CD14-positive monocyte (primary cell): Measurements from ENCODE around the gene CYP39A1. TPM values are rescaled to one million over a fixed set of nuclear protein-coding genes. Genes with fewer than 3 reads are reported as not detected.

Source experiments
- DNase-seq, 3 donors: peaks; one replicate each; pipeline ENCODE4 v3.0.0-alpha.2; 2011 to 2022
- H2AFZ ChIP-seq: 2 replicates; pipeline ENCODE4 v1.6.0; 2012; ENCODE audit warnings: mild to moderate bottlenecking, low read depth, low read length, inconsistent platforms; ENCODE audit not compliant: insufficient read depth, poor library complexity, severe bottlenecking
- H3K27ac ChIP-seq, 2 donors: 1 replicate in 1 of 2; 2 replicates in 1 of 2; pipeline ENCODE4 v1.5.1; 2012 to 2013; ENCODE audit warnings: low read length in 2 of 2, control low read depth in 1 of 2, inconsistent platforms in 1 of 2, low read depth in 1 of 2, mild to moderate bottlenecking in 1 of 2
- H3K27me3 ChIP-seq, 2 donors: one replicate each; pipeline versions ENCODE4 v1.6.0 to v1.6.1; 2011 to 2013; ENCODE audit warnings: low read length in 2 of 2; ENCODE audit not compliant: control insufficient read depth in 2 of 2, insufficient read depth in 2 of 2
- H3K36me3 ChIP-seq, 2 donors: replicated peaks in 1 of 2; 1 replicate in 1 of 2; 2 replicates in 1 of 2; pipeline versions ENCODE4 v1.5.1 to v1.6.1; 2012 to 2013; ENCODE audit warnings: low read length in 2 of 2, control low read depth in 1 of 2, inconsistent platforms in 1 of 2, mild to moderate bottlenecking in 1 of 2; ENCODE audit not compliant: insufficient read depth in 2 of 2, control insufficient read depth in 1 of 2
- H3K4me1 ChIP-seq, 2 donors: 1 replicate in 1 of 2; 2 replicates in 1 of 2; pipeline versions ENCODE4 v1.5.1 to v1.6.1; 2012 to 2013; ENCODE audit warnings: low read length in 2 of 2, control low read depth in 1 of 2, inconsistent platforms in 1 of 2, mild to moderate bottlenecking in 1 of 2, moderate library complexity in 1 of 2; ENCODE audit not compliant: insufficient read depth in 2 of 2, control insufficient read depth in 1 of 2
- H3K4me2 ChIP-seq: replicated peaks from 2 replicates; pipeline ENCODE3; 2012; ENCODE audit warnings: low read length, moderate library complexity, mild to moderate bottlenecking; ENCODE audit not compliant: poor library complexity, severe bottlenecking; ENCODE audit errors: extremely low read depth
- H3K4me3 ChIP-seq, 3 experiments: fragments of 200-600 bp in 1 of 3; sonication (generic) in 1 of 3; replicated peaks in 1 of 3; 1 replicate in 2 of 3; 2 replicates in 1 of 3; pipeline ENCODE4 v1.5.1; 2011 to 2013; ENCODE audit warnings: low read length in 3 of 3, mild to moderate bottlenecking in 3 of 3, control low read depth in 2 of 3, low read depth in 2 of 3, inconsistent platforms in 1 of 3, moderate library complexity in 1 of 3
- H3K79me2 ChIP-seq: 2 replicates; pipeline ENCODE4 v1.6.0; 2012; ENCODE audit warnings: mild to moderate bottlenecking, control low read depth, inconsistent platforms, low read length, moderate library complexity; ENCODE audit not compliant: insufficient read depth
- H3K9ac ChIP-seq: 2 replicates; pipeline ENCODE4 v1.6.0; 2017; ENCODE audit warnings: low read length, mild to moderate bottlenecking; ENCODE audit not compliant: insufficient read depth, poor library complexity, severe bottlenecking
- H3K9me3 ChIP-seq, 2 donors: replicated peaks in 1 of 2; 1 replicate in 1 of 2; 2 replicates in 1 of 2; pipeline versions ENCODE4 v1.5.1 to v1.6.1; 2012 to 2013; ENCODE audit warnings: low read length in 2 of 2, control low read depth in 1 of 2; ENCODE audit not compliant: control insufficient read depth in 1 of 2, insufficient read depth in 1 of 2
- H4K20me1 ChIP-seq: 2 replicates; pipeline ENCODE4 v1.6.0; 2012; ENCODE audit warnings: mild to moderate bottlenecking, low read length, control low read depth, moderate library complexity; ENCODE audit not compliant: insufficient read depth
- H3K27ac Mint-ChIP-seq, 7 donors: one replicate each; pipeline ENCODE4 v1.8.0; 2020; ENCODE audit warnings: mild to moderate bottlenecking in 7 of 7, mixed read lengths in 7 of 7, moderate library complexity in 6 of 7, inconsistent platforms in 2 of 7
- H3K27me3 Mint-ChIP-seq, 3 donors: one replicate each; pipeline ENCODE4 v1.8.0; 2021 to 2022; ENCODE audit warnings: low read depth in 3 of 3, mild to moderate bottlenecking in 3 of 3, mixed read lengths in 3 of 3, moderate library complexity in 3 of 3, inconsistent platforms in 1 of 3
- H3K36me3 Mint-ChIP-seq, 2 donors: one replicate each; pipeline ENCODE4 v1.8.0; 2020; ENCODE audit warnings: mixed read lengths in 2 of 2, inconsistent platforms in 1 of 2, mild to moderate bottlenecking in 1 of 2
- H3K4me1 Mint-ChIP-seq: one replicate; pipeline ENCODE4 v1.8.0; 2020; ENCODE audit warnings: mild to moderate bottlenecking, mixed read lengths
- H3K4me3 Mint-ChIP-seq, 2 donors: one replicate each; pipeline ENCODE4 v1.8.0; 2020; ENCODE audit warnings: mild to moderate bottlenecking in 2 of 2, mixed read lengths in 2 of 2, moderate library complexity in 1 of 2
- H3K9me3 Mint-ChIP-seq, 7 donors: one replicate each; pipeline ENCODE4 v1.8.0; 2020 to 2022; ENCODE audit warnings: mixed read lengths in 7 of 7, mild to moderate bottlenecking in 6 of 7, moderate library complexity in 6 of 7, inconsistent platforms in 2 of 7
- WGBS: methylation state at CpG from one replicate; pipeline ENCODE4 v1.1.5; 2013; ENCODE audit warnings: missing lambda C conversion rate; ENCODE audit not compliant: insufficient coverage; 5-methylcytosine and 5-hydroxymethylcytosine counted together
- intact Hi-C, 2 donors: fragments of 100-400 bp; cut with micrococcal nuclease; formaldehyde crosslinking; loops; one replicate each; pipeline versions ENCODE4 v1.15.0 to v1.15.1; 2023
- polyA plus RNA-seq, 3 donors: library from polyadenylated mRNA; depleted of rRNA in 1 of 3; unstranded in 2 of 3; stranded (reverse) in 1 of 3; fragments of 300-500 nt in 2 of 3; fragments of >200 nt in 1 of 3; fragmentation: Illumina TruSeq in 2 of 3; gene quantifications; 1 replicate in 2 of 3; 2 replicates in 1 of 3; pipeline ENCODE4 v1.2.3, GENCODE V29; 2012 to 2021
- TF ChIP-seq, protein P1 (sequence below): fragments of 200-600 bp; IDR thresholded peaks from one replicate; pipeline ENCODE4 v1.8.0; 2022; ENCODE audit warnings: antibody characterized with exemption, mild to moderate bottlenecking

CYP39A1 gene
- polyA plus RNA-seq, 3 donors = not detected

DNA sequence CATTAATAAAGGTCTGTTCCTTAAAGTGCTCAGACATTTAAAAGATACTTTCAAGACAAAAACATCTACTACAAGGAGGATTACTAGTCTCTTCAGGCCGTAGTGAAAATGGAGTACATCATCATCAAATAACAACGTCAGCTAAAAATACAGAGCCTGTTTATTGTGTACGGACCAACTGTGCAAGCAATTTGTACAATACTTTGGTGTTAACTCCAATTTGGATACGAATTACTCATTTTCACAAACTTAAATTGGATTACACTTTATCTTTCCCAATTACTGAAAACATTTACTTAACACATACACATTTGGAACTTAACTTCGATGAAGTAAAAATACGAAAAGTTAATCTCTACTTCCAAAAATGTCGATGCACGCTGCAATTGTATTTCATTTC lies 802 bp downstream of the CYP39A1 start:
- Histone ChIP-seq H3K9ac (no peak overlapping the region), H3K79me2 (no peaks in the 10 kb centered on the region), H4K20me1 (no peaks in the 10 kb centered on the region), H3K4me1 (peaks cover 10 to 17% of the 10 kb centered on the region in 2 donors), H3K27me3 (peaks cover 21 to 48% of the 10 kb centered on the region in 2 donors), H3K9me3 (no peaks in the 10 kb centered on the region), H2AFZ (no peak overlapping the region), H3K4me2 (no peak overlapping the region), H3K4me3 (no peak overlapping the region), H3K27ac (no peak overlapping the region), H3K36me3 (no peaks in the 10 kb centered on the region)
- H3K27ac Mint-ChIP-seq = no peak overlapping the region
- H3K4me1 Mint-ChIP-seq = peaks cover 14% of the 10 kb centered on the region
- DNase-seq = no peak
- peaks cover 30 to 50% (median 35%) of the 10 kb centered on the region in 3 donors for H3K27me3 Mint-ChIP-seq
- H3K4me3 Mint-ChIP-seq = peak overlapping the region in 1 of 2 donors; percentile 95
- intact Hi-C loops = loop anchor here in 1 of 2 donors (1.0 kb wide), 1 partner anchor 11 kb away; no protein-coding TSS in a partner anchor
- 66% methylated on average over 2 of the region's 8 CpGs for WGBS
- TF ChIP-seq, protein P1, sequence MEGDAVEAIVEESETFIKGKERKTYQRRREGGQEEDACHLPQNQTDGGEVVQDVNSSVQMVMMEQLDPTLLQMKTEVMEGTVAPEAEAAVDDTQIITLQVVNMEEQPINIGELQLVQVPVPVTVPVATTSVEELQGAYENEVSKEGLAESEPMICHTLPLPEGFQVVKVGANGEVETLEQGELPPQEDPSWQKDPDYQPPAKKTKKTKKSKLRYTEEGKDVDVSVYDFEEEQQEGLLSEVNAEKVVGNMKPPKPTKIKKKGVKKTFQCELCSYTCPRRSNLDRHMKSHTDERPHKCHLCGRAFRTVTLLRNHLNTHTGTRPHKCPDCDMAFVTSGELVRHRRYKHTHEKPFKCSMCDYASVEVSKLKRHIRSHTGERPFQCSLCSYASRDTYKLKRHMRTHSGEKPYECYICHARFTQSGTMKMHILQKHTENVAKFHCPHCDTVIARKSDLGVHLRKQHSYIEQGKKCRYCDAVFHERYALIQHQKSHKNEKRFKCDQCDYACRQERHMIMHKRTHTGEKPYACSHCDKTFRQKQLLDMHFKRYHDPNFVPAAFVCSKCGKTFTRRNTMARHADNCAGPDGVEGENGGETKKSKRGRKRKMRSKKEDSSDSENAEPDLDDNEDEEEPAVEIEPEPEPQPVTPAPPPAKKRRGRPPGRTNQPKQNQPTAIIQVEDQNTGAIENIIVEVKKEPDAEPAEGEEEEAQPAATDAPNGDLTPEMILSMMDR = no peak
- H3K9me3 Mint-ChIP-seq = peaks cover 0 to 2% (median 0%) of the 10 kb centered on the region in 7 donors
- peaks cover 0 to 6% of the 10 kb centered on the region in 2 donors for H3K36me3 Mint-ChIP-seq

DNA sequence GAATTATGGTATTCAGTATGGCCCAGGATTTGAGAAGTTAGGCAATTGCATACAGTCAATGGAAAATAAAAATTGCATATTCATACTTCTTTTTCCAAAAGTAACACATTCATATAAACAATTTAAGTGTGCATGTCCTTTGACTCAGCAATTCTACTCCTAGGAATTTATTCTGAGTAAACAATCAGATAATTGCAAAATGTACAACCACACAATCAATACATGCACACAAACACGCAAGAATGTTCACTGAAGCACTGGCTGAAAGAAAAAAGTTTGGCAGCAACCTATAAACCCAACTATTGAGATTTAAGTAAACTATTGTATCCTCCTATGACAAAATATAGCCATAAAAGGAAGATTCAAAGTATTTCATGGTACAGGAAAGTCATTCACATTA lies 1.6 kb downstream of the CYP39A1 start:
- no peak overlapping the region for H3K27ac ChIP-seq
- no peaks in the 10 kb centered on the region for H3K79me2 ChIP-seq
- intact Hi-C loops = no loop called here
- H3K36me3 ChIP-seq = no peaks in the 10 kb centered on the region
- no peak overlapping the region for H3K4me3 Mint-ChIP-seq
- H2AFZ ChIP-seq = no peak overlapping the region
- H3K4me1 ChIP-seq = peaks cover 10 to 17% of the 10 kb centered on the region in 2 donors
- H3K9me3 Mint-ChIP-seq = peaks cover 0 to 2% (median 0%) of the 10 kb centered on the region in 7 donors
- no CpG with 5 or more reads among the region's 1 CpG for WGBS
- TF ChIP-seq, protein P1 = no peak
- peaks cover 21 to 48% of the 10 kb centered on the region in 2 donors for H3K27me3 ChIP-seq
- no peak overlapping the region for H3K27ac Mint-ChIP-seq
- peaks cover 30 to 49% (median 33%) of the 10 kb centered on the region in 3 donors for H3K27me3 Mint-ChIP-seq
- peaks cover 14% of the 10 kb centered on the region for H3K4me1 Mint-ChIP-seq
- H3K9ac ChIP-seq = no peak overlapping the region
- no peaks in the 10 kb centered on the region for H4K20me1 ChIP-seq
- H3K36me3 Mint-ChIP-seq = peaks cover 0 to 6% of the 10 kb centered on the region in 2 donors
- no peak overlapping the region for H3K4me2 ChIP-seq
- DNase-seq = no peak
- no peak overlapping the region for H3K4me3 ChIP-seq
- no peaks in the 10 kb centered on the region for H3K9me3 ChIP-seq
